Epithelial cell of prostate (primary cell): Measurements from ENCODE around the gene SIVA1.
"Not testable (repeated sequence)": the region's sequence is repeated elsewhere in the genome, so short reads cannot be mapped to it uniquely, and the experiment has no call there.

Experiments
- DNase-seq: peaks from one replicate; pipeline ENCODE4 v3.0.0-alpha.2; 2011; ENCODE audit warnings: low read depth, low spot score
- H3K27ac ChIP-seq: fragments of 450-650 bp; 2 replicates; pipeline ENCODE4 v1.5.1; 2017; ENCODE audit warnings: mild to moderate bottlenecking

SIVA1 gene

GRCh38 chr14:104718871-104719270 is 34.1 kb upstream of the SIVA1 start:
- H3K27ac ChIP-seq, result no peak overlapping the region
- DNase-seq, result no peak

DNA sequence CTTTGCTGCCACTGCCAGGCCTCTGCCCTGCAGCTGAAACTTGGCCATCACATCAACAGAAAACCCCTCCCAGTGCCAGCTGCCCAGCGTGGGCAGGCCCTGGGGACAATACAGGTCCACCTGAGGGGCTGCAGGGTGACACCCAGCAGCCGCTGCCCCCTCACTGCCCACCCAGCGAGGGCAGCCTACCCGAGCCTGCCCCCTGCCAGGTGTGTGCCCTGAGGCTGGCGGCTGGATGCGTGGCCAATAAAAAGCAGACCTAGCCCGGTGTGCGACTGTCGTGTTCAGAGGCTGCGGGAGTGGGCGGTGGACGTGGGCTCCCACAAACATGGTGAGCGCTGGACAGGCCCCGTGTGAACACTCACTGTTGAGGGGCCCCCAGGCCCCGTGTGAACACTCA is 33.6 kb upstream of the SIVA1 start:
- H3K27ac ChIP-seq, result no peak overlapping the region
- no peak for DNase-seq

DNA sequence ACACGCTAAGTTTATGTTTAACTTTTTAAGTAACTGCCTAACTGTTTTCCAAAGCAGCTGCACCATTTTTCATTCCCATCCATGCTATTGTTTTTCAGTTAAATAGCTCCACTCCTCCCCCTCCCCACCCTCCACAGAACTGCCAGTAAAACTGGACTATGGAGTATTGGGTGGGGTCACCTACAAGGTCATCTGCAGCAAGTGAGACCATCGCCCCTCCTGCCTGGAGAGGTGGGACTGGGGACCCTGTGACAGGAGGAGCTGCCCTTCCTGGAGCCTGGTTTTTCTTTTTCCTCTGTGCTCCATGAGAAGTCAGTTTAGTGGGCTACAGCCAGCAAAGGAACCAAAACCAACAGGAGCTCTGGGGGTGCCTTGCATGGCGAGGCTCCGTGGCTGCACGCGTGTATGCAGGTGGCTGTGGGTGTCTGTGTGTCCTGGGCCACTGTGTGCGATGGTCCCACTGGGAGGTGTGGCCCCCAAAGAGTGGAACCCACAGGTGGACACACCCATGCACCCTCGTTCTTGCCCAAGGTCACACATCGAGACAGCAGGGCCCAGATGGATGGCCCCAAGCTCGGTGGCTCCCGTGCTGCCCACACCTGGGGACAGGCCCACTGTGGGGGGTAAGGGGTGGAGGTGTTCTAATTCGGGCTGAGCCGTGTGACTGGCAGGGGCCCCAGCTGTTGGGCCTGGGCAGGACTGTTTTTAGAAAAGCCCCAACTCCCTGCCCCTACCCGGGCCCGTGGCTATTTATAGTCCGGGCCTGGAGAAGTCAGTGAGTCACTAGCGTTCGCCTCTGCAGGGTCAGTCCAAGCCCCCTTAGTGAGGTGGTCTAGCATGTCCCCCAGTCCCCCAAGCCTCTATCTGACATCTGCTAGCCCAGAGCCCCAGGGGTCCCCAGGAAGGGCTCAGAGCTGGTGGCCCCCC is 31.2 kb upstream of the SIVA1 start:
- no peak for DNase-seq
- no peak overlapping the region for H3K27ac ChIP-seq

DNA sequence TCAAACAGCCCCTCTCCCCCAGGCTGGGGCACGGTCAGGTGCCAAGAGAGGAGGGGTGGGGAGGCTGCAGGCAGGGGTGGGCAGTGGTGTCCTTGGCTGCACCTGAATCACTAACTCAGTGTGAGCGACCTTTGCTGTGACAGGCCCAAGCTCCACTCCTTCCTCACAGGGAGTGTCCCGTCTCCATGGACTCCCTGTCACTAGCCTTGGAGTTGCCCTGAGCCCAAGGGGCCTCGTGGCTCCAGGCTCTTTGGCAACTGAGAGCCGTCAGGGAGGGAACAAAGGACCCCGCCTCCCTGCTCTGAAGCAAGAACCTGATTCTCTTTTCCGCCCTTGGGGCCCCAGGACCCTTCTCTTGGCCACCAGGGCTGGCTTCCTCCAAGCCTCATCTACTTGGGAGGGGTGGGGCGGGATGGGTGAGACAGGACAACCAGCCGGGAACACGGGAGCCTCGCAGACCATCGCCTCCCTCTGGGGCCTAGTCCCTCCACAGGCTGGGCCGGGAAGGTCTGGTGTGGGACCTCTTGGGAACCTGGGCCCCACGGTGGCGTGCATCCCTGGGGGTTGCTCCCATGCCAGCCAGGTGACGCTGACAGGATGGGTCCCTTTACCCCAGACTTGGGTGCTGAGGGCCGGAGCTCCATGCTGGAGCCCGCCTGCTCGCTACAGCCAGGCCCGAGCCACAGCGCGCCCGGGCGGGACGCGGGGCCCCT is 29.9 kb upstream of the SIVA1 start:
- no peak overlapping the region for H3K27ac ChIP-seq
- DNase-seq, result no peak

DNA sequence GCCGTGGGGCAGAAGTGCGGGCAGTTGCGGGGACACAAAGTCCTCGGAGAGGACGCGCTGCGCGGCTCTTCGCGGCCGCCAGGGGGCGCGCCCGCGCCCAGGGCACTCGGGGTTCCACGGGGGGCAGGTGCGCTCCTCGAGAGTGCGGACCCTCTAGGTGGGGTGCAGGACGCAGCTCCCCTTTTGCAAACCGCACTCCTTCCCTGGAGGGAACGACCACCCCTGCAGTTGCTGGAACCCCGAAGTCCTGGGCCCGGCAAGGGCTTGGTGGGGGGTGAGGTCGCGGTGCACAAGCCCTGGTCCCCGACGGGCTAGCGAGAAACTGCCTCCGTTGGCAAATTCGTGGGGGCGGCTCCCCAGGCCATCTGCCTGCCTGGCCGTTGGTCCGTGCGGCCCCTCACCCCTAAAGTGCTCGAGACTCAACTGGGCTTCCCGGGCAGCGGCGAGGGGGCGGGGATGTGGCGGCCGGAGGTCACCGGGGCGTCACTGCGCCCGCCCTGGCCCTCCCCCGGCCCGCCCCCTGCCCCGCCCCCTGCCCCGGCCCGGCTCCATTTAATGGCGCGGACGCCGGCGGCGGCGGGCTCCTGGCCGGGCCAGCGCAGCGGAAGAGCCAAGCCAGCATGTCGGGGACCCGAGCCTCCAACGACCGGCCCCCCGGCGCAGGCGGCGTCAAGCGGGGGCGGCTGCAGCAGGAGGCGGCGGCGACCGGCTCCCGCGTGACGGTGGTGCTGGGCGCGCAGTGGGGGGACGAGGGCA is 29.1 kb upstream of the SIVA1 start, which contains the start of gene ADSS1:
TSS of gene ADSS1 (plus strand) at position 579 of the 756 bp plus-strand sequence. CDS start at position 621, 42 bp downstream.
- no peak for DNase-seq
- H3K27ac ChIP-seq, result no peak within 1 kb of the TSS

- no peak overlapping the region for H3K27ac ChIP-seq
- no peak for DNase-seq
Measured at GRCh38 chr14:104724407-104724980, 28.5 kb upstream of the SIVA1 start.

- H3K27ac ChIP-seq, result no peak overlapping the region
- no peak for DNase-seq
Measured at GRCh38 chr14:104724981-104725771, 27.8 kb upstream of the SIVA1 start.

DNA sequence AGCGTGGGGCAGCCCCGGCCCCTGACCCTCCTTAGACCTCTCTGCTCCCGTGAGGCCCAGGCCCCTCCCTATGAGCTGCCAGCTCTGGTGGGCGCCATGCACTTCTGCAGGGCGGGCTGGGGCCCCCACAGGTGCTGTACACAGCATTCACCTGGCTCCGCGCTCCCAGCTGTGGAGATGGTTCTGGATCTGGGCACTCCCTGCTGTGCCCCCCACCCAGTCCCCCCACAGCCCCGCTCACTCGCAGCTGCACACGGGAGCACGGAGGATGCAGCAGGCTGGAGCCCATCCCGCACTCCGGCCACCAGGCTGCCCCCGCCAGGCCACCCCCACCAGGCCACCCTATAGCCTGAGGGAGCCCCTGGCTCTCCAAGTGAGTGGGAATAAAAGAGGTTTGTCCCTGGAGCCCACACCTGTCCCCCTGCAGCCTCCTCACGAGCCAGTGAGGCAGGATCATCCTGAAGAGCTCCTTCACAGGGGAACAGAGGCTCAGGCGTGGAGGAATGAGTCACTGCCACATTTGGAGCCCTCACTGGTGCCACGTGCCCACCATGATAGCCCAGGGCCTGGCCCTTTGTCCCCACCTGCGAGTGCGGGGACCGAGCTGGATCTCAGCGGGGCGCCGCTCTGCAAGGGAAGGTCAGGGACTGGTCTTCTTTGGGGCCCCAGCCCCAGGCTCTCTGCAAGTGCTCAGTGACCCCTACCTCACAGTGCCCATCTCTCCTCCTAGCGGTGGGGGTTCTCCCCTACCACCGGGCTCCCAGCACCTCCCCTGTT is 27.0 kb upstream of the SIVA1 start:
- H3K27ac ChIP-seq, result no peak overlapping the region
- no peak for DNase-seq

- no peak for DNase-seq
- H3K27ac ChIP-seq, result no peak overlapping the region
Measured at GRCh38 chr14:104726600-104727451, 26.1 kb upstream of the SIVA1 start.

GRCh38 chr14:104728631-104729030 is 24.3 kb upstream of the SIVA1 start:
- no peak for DNase-seq

GRCh38 chr14:104729176-104729834 is 23.6 kb upstream of the SIVA1 start:
- H3K27ac ChIP-seq, DNase-seq: not testable (repeated sequence)

More at GRCh38 chr14:104728631-104729030, 24.3 kb upstream of the SIVA1 start:
- no peak overlapping the region for H3K27ac ChIP-seq

DNA sequence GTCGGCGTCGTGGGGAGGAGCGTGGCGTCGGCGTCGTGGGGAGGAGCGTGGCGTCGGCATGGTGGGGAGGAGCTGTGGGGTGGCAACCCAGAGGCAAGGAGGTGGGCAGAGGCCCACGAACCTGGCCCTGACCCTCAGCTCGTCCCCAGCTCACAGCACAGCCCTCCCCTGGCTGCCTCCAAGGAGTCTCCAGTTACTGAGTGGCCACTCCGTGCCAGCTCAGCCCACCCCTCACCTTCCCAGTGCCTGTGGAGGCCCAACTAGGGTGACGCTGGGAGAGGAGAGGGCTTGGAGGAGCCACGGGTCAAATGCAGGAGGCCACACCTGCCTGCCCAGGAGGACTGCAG is 23.1 kb upstream of the SIVA1 start:
- H3K27ac ChIP-seq, result no peak overlapping the region
- DNase-seq, result no peak

DNA sequence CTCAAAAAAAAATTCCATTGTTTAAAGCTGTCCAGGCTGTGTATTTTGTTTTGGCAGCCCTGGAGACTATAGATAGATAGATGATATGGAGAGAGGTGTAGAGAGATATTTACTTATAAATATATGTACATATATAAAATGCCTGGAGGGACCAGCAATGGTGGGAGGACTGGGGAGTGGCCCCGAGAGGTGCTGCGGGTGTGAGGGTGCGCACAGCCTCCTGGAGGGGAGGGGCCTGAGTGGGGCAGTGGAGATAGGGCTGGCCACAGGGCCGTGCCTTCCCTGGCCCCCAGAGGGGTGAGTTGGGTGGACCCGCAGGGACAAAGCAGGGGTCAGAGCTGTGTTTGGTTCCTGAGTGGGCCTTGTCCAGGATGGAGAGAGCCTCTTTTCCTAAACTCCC is 22.5 kb upstream of the SIVA1 start:
- no peak overlapping the region for H3K27ac ChIP-seq
- DNase-seq, result no peak

DNA sequence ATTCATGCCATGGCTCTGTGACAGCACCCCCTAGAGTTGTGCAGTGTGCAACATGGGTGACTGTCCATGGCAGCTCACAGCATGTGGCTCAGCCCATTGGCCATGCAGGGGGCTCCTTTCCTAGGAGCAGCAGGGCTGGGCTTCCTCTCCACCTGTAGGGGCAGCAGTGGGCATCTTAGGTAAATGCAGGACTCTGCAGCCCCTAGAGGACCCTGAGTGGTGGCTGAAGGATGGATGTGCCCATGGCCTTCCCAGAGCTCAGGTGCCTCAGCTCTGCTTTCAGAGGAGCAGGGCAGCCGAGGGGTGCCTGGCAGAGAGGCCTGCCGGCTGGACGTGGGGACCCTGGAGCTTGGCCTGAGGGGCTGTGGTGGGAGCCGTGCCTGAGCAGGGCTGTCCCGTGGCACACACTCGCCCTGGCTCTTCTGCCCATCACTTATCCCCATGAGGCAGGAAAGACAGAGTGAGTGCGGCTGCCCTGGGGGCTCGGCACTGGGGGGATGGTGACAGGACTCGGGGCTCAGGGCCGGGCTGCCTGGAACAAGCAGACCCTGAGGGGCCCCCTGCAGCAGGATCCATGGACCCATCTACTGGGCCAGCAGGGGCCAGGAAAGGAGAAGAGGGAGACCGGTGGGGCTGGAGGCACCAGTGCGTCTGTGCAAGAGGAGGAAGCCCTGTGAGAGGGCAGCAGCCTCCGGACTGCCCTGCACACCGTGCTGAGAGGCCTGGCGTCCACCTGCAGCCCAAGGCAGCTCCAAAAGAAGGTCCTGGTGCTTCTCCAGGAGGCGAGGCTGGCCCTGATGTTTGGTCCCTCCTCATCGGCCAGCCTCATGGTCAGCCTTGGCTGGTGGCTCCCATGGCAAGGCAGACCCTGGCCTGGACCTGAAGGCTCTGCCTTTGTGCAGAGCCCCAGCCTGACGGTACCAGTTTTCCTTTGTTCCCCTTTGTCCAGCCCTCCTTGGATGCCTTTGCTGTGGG is 21.3 kb upstream of the SIVA1 start:
- no peak overlapping the region for H3K27ac ChIP-seq
- no peak for DNase-seq

- no peak for DNase-seq
- peak overlapping the region; percentile 45 for H3K27ac ChIP-seq
Measured at GRCh38 chr14:104732355-104732804, 20.6 kb upstream of the SIVA1 start.
